Measurements from ENCODE around the gene IER5.

IER5 gene

DNA sequence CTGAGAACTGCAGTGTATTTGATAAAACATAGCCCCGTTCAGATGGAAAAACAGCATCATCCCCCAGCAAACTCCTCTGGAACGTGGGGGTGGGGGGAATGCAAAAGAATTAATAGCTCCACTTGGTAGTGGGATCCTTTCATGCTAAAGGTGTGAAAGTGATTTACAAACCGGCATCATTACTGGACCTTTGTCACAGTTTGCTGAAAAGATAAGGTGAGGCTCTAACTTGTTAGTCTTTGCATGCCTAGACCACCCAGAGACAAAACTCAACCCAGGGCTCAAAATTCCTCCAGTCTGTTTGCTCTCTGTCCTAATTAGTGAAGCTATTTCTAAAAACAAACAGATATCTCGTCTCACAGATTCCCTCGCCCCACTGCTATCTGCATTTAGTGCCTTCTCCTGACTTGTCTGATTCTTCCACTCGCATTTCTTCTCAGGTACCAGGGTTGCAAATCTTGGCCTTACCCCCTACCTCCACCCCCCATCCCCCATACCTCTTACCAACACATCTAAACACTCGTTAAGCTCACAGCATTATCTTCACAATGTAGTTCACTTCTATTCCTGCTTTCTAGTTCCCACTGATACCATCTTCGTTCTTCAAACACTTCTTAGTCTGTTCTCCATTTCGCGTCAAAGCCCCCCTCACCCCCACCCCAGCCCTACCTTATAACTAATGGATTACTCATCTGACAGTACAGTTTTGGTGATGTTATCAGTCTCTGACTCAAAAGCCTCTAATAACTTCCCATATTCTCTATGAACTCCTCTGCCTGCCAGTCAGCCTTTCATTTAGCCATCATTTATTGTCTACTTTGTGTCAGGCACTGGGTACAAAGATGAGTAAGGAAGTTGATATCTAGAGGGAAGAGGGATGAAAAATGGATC lies 11.8 kb downstream of the IER5 start (continued):
- TF ChIP-seq, protein P1, sequence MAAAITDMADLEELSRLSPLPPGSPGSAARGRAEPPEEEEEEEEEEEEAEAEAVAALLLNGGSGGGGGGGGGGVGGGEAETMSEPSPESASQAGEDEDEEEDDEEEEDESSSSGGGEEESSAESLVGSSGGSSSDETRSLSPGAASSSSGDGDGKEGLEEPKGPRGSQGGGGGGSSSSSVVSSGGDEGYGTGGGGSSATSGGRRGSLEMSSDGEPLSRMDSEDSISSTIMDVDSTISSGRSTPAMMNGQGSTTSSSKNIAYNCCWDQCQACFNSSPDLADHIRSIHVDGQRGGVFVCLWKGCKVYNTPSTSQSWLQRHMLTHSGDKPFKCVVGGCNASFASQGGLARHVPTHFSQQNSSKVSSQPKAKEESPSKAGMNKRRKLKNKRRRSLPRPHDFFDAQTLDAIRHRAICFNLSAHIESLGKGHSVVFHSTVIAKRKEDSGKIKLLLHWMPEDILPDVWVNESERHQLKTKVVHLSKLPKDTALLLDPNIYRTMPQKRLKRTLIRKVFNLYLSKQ (tag by site-specific recombination; IDR thresholded peaks at IDR 0.05; ENCODE audit: borderline replicate concordance) = no peak
- TF ChIP-seq ZNF664 (tag by site-specific recombination; IDR thresholded peaks at IDR 0.05) = 0 out of 2 replicates have a peak, but pooled peaks have one; percentile 3
- TF ChIP-seq ZNF433 (tag by site-specific recombination; IDR thresholded peaks at IDR 0.05; ENCODE audit: low read depth) = no peak
- TF ChIP-seq, protein P2, sequence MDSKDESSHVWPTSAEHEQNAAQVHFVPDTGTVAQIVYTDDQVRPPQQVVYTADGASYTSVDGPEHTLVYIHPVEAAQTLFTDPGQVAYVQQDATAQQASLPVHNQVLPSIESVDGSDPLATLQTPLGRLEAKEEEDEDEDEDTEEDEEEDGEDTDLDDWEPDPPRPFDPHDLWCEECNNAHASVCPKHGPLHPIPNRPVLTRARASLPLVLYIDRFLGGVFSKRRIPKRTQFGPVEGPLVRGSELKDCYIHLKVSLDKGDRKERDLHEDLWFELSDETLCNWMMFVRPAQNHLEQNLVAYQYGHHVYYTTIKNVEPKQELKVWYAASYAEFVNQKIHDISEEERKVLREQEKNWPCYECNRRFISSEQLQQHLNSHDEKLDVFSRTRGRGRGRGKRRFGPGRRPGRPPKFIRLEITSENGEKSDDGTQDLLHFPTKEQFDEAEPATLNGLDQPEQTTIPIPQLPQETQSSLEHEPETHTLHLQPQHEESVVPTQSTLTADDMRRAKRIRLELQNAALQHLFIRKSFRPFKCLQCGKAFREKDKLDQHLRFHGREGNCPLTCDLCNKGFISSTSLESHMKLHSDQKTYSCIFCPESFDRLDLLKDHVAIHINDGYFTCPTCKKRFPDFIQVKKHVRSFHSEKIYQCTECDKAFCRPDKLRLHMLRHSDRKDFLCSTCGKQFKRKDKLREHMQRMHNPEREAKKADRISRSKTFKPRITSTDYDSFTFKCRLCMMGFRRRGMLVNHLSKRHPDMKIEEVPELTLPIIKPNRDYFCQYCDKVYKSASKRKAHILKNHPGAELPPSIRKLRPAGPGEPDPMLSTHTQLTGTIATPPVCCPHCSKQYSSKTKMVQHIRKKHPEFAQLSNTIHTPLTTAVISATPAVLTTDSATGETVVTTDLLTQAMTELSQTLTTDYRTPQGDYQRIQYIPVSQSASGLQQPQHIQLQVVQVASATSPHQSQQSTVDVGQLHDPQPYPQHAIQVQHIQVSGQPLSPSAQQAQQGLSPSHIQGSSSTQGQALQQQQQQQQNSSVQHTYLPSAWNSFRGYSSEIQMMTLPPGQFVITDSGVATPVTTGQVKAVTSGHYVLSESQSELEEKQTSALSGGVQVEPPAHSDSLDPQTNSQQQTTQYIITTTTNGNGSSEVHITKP (tag by site-specific recombination; IDR thresholded peaks at IDR 0.05) = peak; percentile 83
- no peak for TF ChIP-seq ZNF561 (tag by site-specific recombination; IDR thresholded peaks at IDR 0.05; ENCODE audit: borderline replicate concordance)
- no peak for TF ChIP-seq ZNF121 (tag by site-specific recombination; IDR thresholded peaks at IDR 0.05)
- TF ChIP-seq, protein P3, sequence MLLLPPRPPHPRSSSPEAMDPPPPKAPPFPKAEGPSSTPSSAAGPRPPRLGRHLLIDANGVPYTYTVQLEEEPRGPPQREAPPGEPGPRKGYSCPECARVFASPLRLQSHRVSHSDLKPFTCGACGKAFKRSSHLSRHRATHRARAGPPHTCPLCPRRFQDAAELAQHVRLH (tag by site-specific recombination; IDR thresholded peaks at IDR 0.05) = no peak
- TF ChIP-seq, protein P4, sequence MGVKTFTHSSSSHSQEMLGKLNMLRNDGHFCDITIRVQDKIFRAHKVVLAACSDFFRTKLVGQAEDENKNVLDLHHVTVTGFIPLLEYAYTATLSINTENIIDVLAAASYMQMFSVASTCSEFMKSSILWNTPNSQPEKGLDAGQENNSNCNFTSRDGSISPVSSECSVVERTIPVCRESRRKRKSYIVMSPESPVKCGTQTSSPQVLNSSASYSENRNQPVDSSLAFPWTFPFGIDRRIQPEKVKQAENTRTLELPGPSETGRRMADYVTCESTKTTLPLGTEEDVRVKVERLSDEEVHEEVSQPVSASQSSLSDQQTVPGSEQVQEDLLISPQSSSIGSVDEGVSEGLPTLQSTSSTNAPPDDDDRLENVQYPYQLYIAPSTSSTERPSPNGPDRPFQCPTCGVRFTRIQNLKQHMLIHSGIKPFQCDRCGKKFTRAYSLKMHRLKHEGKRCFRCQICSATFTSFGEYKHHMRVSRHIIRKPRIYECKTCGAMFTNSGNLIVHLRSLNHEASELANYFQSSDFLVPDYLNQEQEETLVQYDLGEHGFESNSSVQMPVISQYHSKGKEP (tag by site-specific recombination; IDR thresholded peaks at IDR 0.05) = peak; percentile 59
- TF ChIP-seq FEZF1 (tag by site-specific recombination; IDR thresholded peaks at IDR 0.05) = peak; percentile 84
- peak; percentile 91 for TF ChIP-seq GLIS1 (tag by site-specific recombination; IDR thresholded peaks at IDR 0.05)
- no peak for TF ChIP-seq ZNF132 (tag by site-specific recombination; IDR thresholded peaks at IDR 0.05; ENCODE audit: borderline replicate concordance)
- TF ChIP-seq ZNF223 (tag by site-specific recombination; IDR thresholded peaks at IDR 0.05) = no peak
- TF ChIP-seq KLF10 (tag by site-specific recombination; IDR thresholded peaks at IDR 0.05) = no peak
- TF ChIP-seq, protein P5, sequence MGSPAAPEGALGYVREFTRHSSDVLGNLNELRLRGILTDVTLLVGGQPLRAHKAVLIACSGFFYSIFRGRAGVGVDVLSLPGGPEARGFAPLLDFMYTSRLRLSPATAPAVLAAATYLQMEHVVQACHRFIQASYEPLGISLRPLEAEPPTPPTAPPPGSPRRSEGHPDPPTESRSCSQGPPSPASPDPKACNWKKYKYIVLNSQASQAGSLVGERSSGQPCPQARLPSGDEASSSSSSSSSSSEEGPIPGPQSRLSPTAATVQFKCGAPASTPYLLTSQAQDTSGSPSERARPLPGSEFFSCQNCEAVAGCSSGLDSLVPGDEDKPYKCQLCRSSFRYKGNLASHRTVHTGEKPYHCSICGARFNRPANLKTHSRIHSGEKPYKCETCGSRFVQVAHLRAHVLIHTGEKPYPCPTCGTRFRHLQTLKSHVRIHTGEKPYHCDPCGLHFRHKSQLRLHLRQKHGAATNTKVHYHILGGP (tag by site-specific recombination; IDR thresholded peaks at IDR 0.05) = no peak
- TF ChIP-seq, protein P6, sequence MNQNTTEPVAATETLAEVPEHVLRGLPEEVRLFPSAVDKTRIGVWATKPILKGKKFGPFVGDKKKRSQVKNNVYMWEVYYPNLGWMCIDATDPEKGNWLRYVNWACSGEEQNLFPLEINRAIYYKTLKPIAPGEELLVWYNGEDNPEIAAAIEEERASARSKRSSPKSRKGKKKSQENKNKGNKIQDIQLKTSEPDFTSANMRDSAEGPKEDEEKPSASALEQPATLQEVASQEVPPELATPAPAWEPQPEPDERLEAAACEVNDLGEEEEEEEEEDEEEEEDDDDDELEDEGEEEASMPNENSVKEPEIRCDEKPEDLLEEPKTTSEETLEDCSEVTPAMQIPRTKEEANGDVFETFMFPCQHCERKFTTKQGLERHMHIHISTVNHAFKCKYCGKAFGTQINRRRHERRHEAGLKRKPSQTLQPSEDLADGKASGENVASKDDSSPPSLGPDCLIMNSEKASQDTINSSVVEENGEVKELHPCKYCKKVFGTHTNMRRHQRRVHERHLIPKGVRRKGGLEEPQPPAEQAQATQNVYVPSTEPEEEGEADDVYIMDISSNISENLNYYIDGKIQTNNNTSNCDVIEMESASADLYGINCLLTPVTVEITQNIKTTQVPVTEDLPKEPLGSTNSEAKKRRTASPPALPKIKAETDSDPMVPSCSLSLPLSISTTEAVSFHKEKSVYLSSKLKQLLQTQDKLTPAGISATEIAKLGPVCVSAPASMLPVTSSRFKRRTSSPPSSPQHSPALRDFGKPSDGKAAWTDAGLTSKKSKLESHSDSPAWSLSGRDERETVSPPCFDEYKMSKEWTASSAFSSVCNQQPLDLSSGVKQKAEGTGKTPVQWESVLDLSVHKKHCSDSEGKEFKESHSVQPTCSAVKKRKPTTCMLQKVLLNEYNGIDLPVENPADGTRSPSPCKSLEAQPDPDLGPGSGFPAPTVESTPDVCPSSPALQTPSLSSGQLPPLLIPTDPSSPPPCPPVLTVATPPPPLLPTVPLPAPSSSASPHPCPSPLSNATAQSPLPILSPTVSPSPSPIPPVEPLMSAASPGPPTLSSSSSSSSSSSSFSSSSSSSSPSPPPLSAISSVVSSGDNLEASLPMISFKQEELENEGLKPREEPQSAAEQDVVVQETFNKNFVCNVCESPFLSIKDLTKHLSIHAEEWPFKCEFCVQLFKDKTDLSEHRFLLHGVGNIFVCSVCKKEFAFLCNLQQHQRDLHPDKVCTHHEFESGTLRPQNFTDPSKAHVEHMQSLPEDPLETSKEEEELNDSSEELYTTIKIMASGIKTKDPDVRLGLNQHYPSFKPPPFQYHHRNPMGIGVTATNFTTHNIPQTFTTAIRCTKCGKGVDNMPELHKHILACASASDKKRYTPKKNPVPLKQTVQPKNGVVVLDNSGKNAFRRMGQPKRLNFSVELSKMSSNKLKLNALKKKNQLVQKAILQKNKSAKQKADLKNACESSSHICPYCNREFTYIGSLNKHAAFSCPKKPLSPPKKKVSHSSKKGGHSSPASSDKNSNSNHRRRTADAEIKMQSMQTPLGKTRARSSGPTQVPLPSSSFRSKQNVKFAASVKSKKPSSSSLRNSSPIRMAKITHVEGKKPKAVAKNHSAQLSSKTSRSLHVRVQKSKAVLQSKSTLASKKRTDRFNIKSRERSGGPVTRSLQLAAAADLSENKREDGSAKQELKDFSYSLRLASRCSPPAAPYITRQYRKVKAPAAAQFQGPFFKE (tag by site-specific recombination; IDR thresholded peaks at IDR 0.05; ENCODE audit: borderline replicate concordance) = no peak
- TF ChIP-seq ZNF266 (tag by site-specific recombination; IDR thresholded peaks at IDR 0.05; ENCODE audit: low read depth) = no peak
- no peak for TF ChIP-seq ZNF112 (tag by site-specific recombination; IDR thresholded peaks at IDR 0.05)
- no peak for TF ChIP-seq BCL11B (tag by site-specific recombination; IDR thresholded peaks at IDR 0.05; ENCODE audit: low read depth)
- TF ChIP-seq ZSCAN16 (tag by site-specific recombination; IDR thresholded peaks at IDR 0.05) = 0 out of 2 replicates have a peak, but pooled peaks have one; percentile 13
- TF ChIP-seq SP2 (tag by site-specific recombination; IDR thresholded peaks at IDR 0.05) = no peak
- TF ChIP-seq SCRT1 (tag by site-specific recombination; IDR thresholded peaks at IDR 0.05; ENCODE audit: borderline replicate concordance) = no peak
- TF ChIP-seq, protein P7, sequence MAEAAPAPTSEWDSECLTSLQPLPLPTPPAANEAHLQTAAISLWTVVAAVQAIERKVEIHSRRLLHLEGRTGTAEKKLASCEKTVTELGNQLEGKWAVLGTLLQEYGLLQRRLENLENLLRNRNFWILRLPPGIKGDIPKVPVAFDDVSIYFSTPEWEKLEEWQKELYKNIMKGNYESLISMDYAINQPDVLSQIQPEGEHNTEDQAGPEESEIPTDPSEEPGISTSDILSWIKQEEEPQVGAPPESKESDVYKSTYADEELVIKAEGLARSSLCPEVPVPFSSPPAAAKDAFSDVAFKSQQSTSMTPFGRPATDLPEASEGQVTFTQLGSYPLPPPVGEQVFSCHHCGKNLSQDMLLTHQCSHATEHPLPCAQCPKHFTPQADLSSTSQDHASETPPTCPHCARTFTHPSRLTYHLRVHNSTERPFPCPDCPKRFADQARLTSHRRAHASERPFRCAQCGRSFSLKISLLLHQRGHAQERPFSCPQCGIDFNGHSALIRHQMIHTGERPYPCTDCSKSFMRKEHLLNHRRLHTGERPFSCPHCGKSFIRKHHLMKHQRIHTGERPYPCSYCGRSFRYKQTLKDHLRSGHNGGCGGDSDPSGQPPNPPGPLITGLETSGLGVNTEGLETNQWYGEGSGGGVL (tag by site-specific recombination; IDR thresholded peaks at IDR 0.05) = no peak; the same call in 1 of the 2 replicates

Data from HEK293 (cell line).